Gastrocnemius medialis (tissue), 4 donors: ENCODE results near the gene IQGAP1. TPM values are rescaled to one million over a fixed set of nuclear protein-coding genes. Genes with fewer than 3 reads are reported as not detected.

Experiments
- ATAC-seq, 2 donors: fragments of 150-250 bp; one replicate each; pipeline ENCODE4 v1.9.1; 2016
- DNase-seq, 2 donors: peaks; one replicate each; pipeline ENCODE4 v3.0.0-alpha.2; 2019
- H3K27ac ChIP-seq, 4 donors: fragments of 200-600 bp; sonication (generic); 1 replicate in 1 of 4; 2 replicates in 3 of 4; pipeline ENCODE4 v1.5.1; 2016 to 2018; ENCODE audit warnings: mild to moderate bottlenecking in 2 of 4, moderate library complexity in 1 of 4
- H3K27me3 ChIP-seq, 3 donors: fragments of 200-600 bp; sonication (generic) in 2 of 3; 1 replicate in 1 of 3; 2 replicates in 2 of 3; pipeline versions ENCODE4 v1.5.1 to v1.6.0; 2016 to 2019; ENCODE audit warnings: mild to moderate bottlenecking in 1 of 3, moderate library complexity in 1 of 3
- H3K36me3 ChIP-seq, 2 donors: fragments of 200-600 bp; sonication (generic) in 1 of 2; one replicate each; pipeline ENCODE4 v1.5.1; 2017 to 2018
- H3K4me1 ChIP-seq, 2 donors: fragments of 200-600 bp; sonication (generic) in 1 of 2; one replicate each; pipeline ENCODE4 v1.5.1; 2016 to 2017; ENCODE audit warnings: mild to moderate bottlenecking in 2 of 2
- H3K4me3 ChIP-seq, 4 donors: fragments of 200-600 bp; sonication (generic) in 3 of 4; 1 replicate in 1 of 4; 2 replicates in 3 of 4; pipeline ENCODE4 v1.5.1; 2016 to 2019; ENCODE audit warnings: mild to moderate bottlenecking in 2 of 4
- H3K9me3 ChIP-seq, 3 donors: fragments of 200-600 bp; sonication (generic) in 2 of 3; 1 replicate in 1 of 3; 2 replicates in 2 of 3; pipeline ENCODE4 v1.5.1; 2016 to 2019
- CTCF ChIP-seq, 5 experiments: fragments of 450-650 bp in 3 of 5; fragments of 200-600 bp in 2 of 5; sonication (generic) in 2 of 5; IDR thresholded peaks in 4 of 5; conservative IDR thresholded peaks in 1 of 5; 1 replicate in 4 of 5; 2 replicates in 1 of 5; pipeline ENCODE4 v1.5.1; 2016 to 2019; ENCODE audit warnings: antibody characterized with exemption in 5 of 5, mild to moderate bottlenecking in 3 of 5, moderate library complexity in 3 of 5
- POLR2A ChIP-seq, 2 donors: fragments of 450-650 bp; IDR thresholded peaks; one replicate each; pipeline ENCODE4 v1.6.1; 2017; ENCODE audit warnings: antibody characterized with exemption in 2 of 2, mild to moderate bottlenecking in 2 of 2, moderate library complexity in 2 of 2
- in situ Hi-C, 4 donors: fragments of 200-750 bp; cut with MboI; loops; one replicate each; pipeline versions ENCODE4 v1.15.0 to v1.8.0; 2017; ENCODE audit warnings: low sequenced_read_pairs in 4 of 4
- intact Hi-C: fragments of 100-400 bp; cut with DNase I; formaldehyde crosslinking; loops from one replicate; pipeline ENCODE4 v1.15.1; 2023; ENCODE audit warnings: low total_unique reads
- total RNA-seq, 4 donors: library from RNA; depleted of rRNA; stranded (reverse); fragments of >200 nt; gene quantifications; one replicate each; pipeline versions ENCODE4 v1.1.0 to v1.2.3, GENCODE V29; 2016

The IQGAP1 gene
- total RNA-seq, 4 donors from 2014 or later = 39.1 to 92.7 (median 59.1) TPM

- Histone ChIP-seq H3K4me3 (no peak overlapping the region), H3K36me3 (peaks cover 3 to 53% of the 10 kb centered on the region in 2 donors), H3K9me3 (no peaks in the 10 kb centered on the region), H3K27me3 (no peaks in the 10 kb centered on the region), H3K4me1 (peaks cover 59 to 64% of the 10 kb centered on the region in 2 donors), H3K27ac (peak overlapping the region; percentile 50 to 89 (median 86))
- no peak for ATAC-seq
- TF ChIP-seq CTCF (IDR thresholded peaks at IDR 0.05 in 4 of 5, conservative IDR thresholded peaks at IDR 0.05 in 1 of 5) = no peak
- TF ChIP-seq POLR2A (IDR thresholded peaks at IDR 0.05) = no peak
- intact Hi-C loops = loop anchor here (5.0 to 10.0 kb wide), 2 partner anchors 98 to 355 kb away; partner anchors contain the start of gene IDH2
- in situ Hi-C loops = no loop called here
- DNase-seq = no peak
Observed at GRCh38 chr15:90460142-90460824, 72.2 kb downstream of the IQGAP1 start.

GRCh38 chr15:90463381-90463780 lies 75.3 kb downstream of the IQGAP1 start:
- Histone ChIP-seq H3K36me3 (peaks cover 0 to 49% of the 10 kb centered on the region in 2 donors), H3K27me3 (no peaks in the 10 kb centered on the region), H3K9me3 (no peaks in the 10 kb centered on the region), H3K27ac (peak overlapping the region; percentile 84 to 89 (median 86)), H3K4me3 (peak overlapping the region in 1 of 4 donors; percentile 3), H3K4me1 (peaks cover 65 to 70% of the 10 kb centered on the region in 2 donors)
- in situ Hi-C loops = no loop called here
- ATAC-seq (peak; percentile 91 to 92), DNase-seq (peak; percentile 44 to 57)
- TF ChIP-seq CTCF (IDR thresholded peaks at IDR 0.05 in 4 of 5, conservative IDR thresholded peaks at IDR 0.05 in 1 of 5) = peak; percentile 19 to 54 (median 43)
- TF ChIP-seq POLR2A (IDR thresholded peaks at IDR 0.05) = peak in 1 of 2 donors; percentile 54
- intact Hi-C loops = loop anchor here (2.0 to 10.0 kb wide), 3 partner anchors 45 to 359 kb away; partner anchors contain the start of gene IDH2

GRCh38 chr15:90465140-90465929 lies 77.3 kb downstream of the IQGAP1 start:
- Histone ChIP-seq H3K27me3 (no peaks in the 10 kb centered on the region), H3K4me3 (no peak overlapping the region), H3K9me3 (no peaks in the 10 kb centered on the region), H3K36me3 (peaks cover 0 to 52% of the 10 kb centered on the region in 2 donors), H3K27ac (peak overlapping the region; percentile 84 to 89 (median 86)), H3K4me1 (peaks cover 52 to 53% of the 10 kb centered on the region in 2 donors)
- intact Hi-C loops (loop anchor here (10.0 kb wide), 1 partner anchor 361 kb away; the partner anchor contains the start of gene IDH2), in situ Hi-C loops (no loop called here)
- DNase-seq (no peak), ATAC-seq (no peak)
- TF ChIP-seq POLR2A (IDR thresholded peaks at IDR 0.05) = no peak
- no peak for TF ChIP-seq CTCF (IDR thresholded peaks at IDR 0.05 in 4 of 5, conservative IDR thresholded peaks at IDR 0.05 in 1 of 5)

GRCh38 chr15:90465930-90466567 lies 78.0 kb downstream of the IQGAP1 start:
- Histone ChIP-seq H3K27ac (peak overlapping the region; percentile 84 to 89 (median 86)), H3K4me1 (peaks cover 50 to 57% of the 10 kb centered on the region in 2 donors)
- intact Hi-C loops = loop anchor here (10.0 kb wide), 1 partner anchor 361 kb away; the partner anchor contains the start of gene IDH2

More at GRCh38 chr15:90465930-90466567, 78.0 kb downstream of the IQGAP1 start:
- TF ChIP-seq CTCF (IDR thresholded peaks at IDR 0.05 in 4 of 5, conservative IDR thresholded peaks at IDR 0.05 in 1 of 5) = no peak
- no peak for TF ChIP-seq POLR2A (IDR thresholded peaks at IDR 0.05)
- Histone ChIP-seq H3K27me3 (no peaks in the 10 kb centered on the region), H3K36me3 (peaks cover 0 to 54% of the 10 kb centered on the region in 2 donors), H3K4me3 (no peak overlapping the region), H3K9me3 (no peaks in the 10 kb centered on the region)
- in situ Hi-C loops = no loop called here
- peak; percentile 19 to 46 for DNase-seq
- ATAC-seq = peak; percentile 52 to 59
